ENCODE data around the gene MTARC2. TPM values are rescaled to one million over a fixed set of nuclear protein-coding genes. Genes with fewer than 3 reads are reported as not detected.

Gene MTARC2
- total and polyA plus RNA-seq, 2 of the 13 experiments (the other 11 are each of a cell fraction or from before 2014, with no cell fraction given) = 8.5 to 10.1 TPM

DNA sequence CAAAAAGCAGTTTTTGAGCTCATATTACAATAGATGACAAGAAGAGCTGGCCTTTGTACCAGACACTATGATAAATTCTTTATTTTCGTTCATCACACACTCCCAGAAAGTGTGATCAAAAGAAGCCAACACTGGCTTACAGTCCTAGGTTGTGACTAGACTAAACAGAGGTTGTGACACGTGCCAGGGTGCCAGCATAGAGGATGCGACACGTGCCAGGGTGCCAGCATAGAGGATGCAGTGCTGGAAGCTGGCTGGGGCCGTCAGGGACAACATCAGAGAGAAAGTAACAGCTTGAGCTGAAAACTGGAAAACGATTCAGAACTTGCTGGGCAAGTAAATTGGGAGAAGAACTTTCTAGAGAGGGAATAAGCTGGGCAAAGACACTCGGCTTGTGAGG is 40.8 kb downstream of the MTARC2 start:
- Histone ChIP-seq H2AFZ (ENCODE audit: low read length) (no peak overlapping the region), H3K27me3 (ENCODE audit: control insufficient read depth in 1 of 2, insufficient read depth in 2 of 2, low read length in 2 of 2) (no peaks in the 10 kb centered on the region), H3K9me3 (ENCODE audit: low read length) (no peaks in the 10 kb centered on the region), H3K27ac (ENCODE audit: extremely low read length, insufficient read depth, low read length) (no peak overlapping the region), H3K79me2 (ENCODE audit: insufficient read depth, low read length) (peaks cover 23% of the 10 kb centered on the region), H3K9ac (ENCODE audit: insufficient read depth, low read depth, low read length) (0 out of 2 replicates have a peak overlapping the region, but pooled peaks have one; percentile 20), H3K36me3 (replicated peaks in 1 of 2; ENCODE audit: control insufficient read depth in 1 of 2, insufficient read depth in 2 of 2, low read length in 2 of 2) (peaks cover 2 to 8% of the 10 kb centered on the region in 2 experiments; a peak in 1 of 5 replicates), H3K4me2 (ENCODE audit: low read depth, low read length) (peak overlapping the region; percentile 88), H4K20me1 (ENCODE audit: insufficient read depth, low read length) (no peaks in the 10 kb centered on the region; the same call in 1 of the 2 replicates), H3K4me3 (replicated peaks in 1 of 3; ENCODE audit: insufficient read depth in 1 of 3, low read depth in 2 of 3, low read length in 3 of 3) (no peak overlapping the region), H3K4me1 (ENCODE audit: insufficient read depth, low read length) (peaks cover 40% of the 10 kb centered on the region)
- FAIRE-seq = no peak
- ATAC-seq = no peak
- 79% methylated on average over 7 of the region's 7 CpGs for WGBS (ENCODE audit: low lambda C conversion rate)
- TF ChIP-seq NONO (IDR thresholded peaks at IDR 0.05) (no peak), NONO (CRISPR knock-in tag; conservative IDR thresholded peaks at IDR 0.05) (no peak), IKZF4 (CRISPR knock-in tag; IDR thresholded peaks at IDR 0.05; ENCODE audit: borderline replicate concordance, low read depth, not compliant biosample characterization) (no peak), ZNF564 (CRISPR knock-in tag; IDR thresholded peaks at IDR 0.05) (no peak), ZBTB8A (CRISPR knock-in tag; IDR thresholded peaks at IDR 0.05; ENCODE audit: borderline replicate concordance, low read depth) (no peak)
- TF ChIP-seq, protein P1, sequence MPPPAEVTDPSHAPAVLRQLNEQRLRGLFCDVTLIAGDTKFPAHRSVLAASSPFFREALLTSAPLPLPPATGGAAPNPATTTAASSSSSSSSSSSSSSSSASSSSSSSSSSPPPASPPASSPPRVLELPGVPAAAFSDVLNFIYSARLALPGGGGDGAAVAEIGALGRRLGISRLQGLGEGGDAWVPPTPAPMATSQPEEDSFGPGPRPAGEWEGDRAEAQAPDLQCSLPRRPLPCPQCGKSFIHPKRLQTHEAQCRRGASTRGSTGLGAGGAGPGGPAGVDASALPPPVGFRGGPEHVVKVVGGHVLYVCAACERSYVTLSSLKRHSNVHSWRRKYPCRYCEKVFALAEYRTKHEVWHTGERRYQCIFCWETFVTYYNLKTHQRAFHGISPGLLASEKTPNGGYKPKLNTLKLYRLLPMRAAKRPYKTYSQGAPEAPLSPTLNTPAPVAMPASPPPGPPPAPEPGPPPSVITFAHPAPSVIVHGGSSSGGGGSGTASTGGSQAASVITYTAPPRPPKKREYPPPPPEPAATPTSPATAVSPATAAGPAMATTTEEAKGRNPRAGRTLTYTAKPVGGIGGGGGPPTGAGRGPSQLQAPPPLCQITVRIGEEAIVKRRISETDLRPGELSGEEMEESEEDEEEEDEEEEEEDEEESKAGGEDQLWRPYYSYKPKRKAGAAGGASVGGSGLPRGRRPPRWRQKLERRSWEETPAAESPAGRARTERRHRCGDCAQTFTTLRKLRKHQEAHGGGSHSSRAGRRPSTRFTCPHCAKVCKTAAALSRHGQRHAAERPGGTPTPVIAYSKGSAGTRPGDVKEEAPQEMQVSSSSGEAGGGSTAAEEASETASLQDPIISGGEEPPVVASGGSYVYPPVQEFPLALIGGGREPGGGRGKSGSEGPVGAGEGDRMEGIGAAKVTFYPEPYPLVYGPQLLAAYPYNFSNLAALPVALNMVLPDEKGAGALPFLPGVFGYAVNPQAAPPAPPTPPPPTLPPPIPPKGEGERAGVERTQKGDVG (CRISPR knock-in tag; IDR thresholded peaks at IDR 0.05; ENCODE audit: borderline replicate concordance) = no peak
- TF ChIP-seq, protein P2, sequence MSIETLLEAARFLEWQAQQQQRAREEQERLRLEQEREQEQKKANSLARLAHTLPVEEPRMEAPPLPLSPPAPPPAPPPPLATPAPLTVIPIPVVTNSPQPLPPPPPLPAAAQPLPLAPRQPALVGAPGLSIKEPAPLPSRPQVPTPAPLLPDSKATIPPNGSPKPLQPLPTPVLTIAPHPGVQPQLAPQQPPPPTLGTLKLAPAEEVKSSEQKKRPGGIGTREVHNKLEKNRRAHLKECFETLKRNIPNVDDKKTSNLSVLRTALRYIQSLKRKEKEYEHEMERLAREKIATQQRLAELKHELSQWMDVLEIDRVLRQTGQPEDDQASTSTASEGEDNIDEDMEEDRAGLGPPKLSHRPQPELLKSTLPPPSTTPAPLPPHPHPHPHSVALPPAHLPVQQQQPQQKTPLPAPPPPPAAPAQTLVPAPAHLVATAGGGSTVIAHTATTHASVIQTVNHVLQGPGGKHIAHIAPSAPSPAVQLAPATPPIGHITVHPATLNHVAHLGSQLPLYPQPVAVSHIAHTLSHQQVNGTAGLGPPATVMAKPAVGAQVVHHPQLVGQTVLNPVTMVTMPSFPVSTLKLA (IDR thresholded peaks at IDR 0.05) = peak; percentile 61
- in situ Hi-C loops (cut with HindIII; ENCODE audit: extremely low pct_ligation_motif_present, low pct_unique_long_range_greater_than_20kb) (loop anchor here (10.0 to 25.0 kb wide), 2 partner anchors 252 to 514 kb away; partner anchors contain the start of genes MARK1 and RAB3GAP2), intact Hi-C loops (cut with micrococcal nuclease; ENCODE audit: unreplicated experiment) (loop anchor here (5.0 kb wide), 1 partner anchor 1828 kb away; the partner anchor contains the start of gene MIA3)
- no peak for DNase-seq (ENCODE audit: low spot score)
- CTCF ChIA-PET (ENCODE audit: low intra/inter-chr PET ratio, low total read pairs) = no interaction called here
- no TSS peak for BruUV-seq (replicated peaks)
- POLR2A ChIA-PET = no interaction called here

All from HepG2 (cell line).